HUES6 (cell line): Measurements from ENCODE around the gene NKAIN2.

ENCODE experiments used
- H3K27ac ChIP-seq: 2 replicates; pipeline ENCODE4 v1.7.0; 2013; ENCODE audit warnings: low read depth, mild to moderate bottlenecking, low read length, inconsistent platforms
- H3K27me3 ChIP-seq: 2 replicates; pipeline ENCODE4 v1.6.1; 2013; ENCODE audit warnings: low read length; ENCODE audit not compliant: control insufficient read depth, insufficient read depth
- H3K36me3 ChIP-seq: 2 replicates; pipeline ENCODE4 v1.6.1; 2013; ENCODE audit warnings: low read length; ENCODE audit not compliant: control insufficient read depth, insufficient read depth
- H3K4me1 ChIP-seq: 2 replicates; pipeline ENCODE4 v1.6.1; 2013; ENCODE audit warnings: low read length; ENCODE audit not compliant: control insufficient read depth, insufficient read depth
- H3K4me3 ChIP-seq: 2 replicates; pipeline ENCODE4 v1.5.1; 2013; ENCODE audit warnings: low read depth, low read length
- H3K9ac ChIP-seq: one replicate; pipeline ENCODE4 v1.6.1; 2013; ENCODE audit warnings: mild to moderate bottlenecking, low read length
- H3K9me3 ChIP-seq: 2 replicates; pipeline ENCODE4 v1.6.1; 2013; ENCODE audit warnings: low read depth, low read length; ENCODE audit not compliant: control insufficient read depth, insufficient read depth

NKAIN2 gene

DNA sequence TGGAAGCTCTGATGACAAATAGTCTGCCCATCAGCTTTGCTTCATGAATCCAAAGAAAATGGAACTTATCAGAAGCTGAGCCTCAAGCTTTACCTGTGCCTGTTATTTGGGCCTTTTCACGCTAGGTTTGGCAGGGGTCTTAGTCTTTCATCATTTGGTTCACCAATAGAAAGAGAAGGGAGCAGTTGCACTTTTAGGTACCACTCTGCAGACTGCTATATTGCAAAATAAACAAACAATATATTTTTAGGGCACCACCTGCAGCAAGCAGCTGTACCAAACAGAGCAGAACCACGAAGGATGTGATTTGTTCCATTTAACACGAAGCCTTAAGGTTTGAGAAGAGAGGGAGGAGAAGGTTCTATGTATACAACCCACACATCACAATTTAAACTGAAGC, 867.1 kb downstream of the NKAIN2 start:
- no peaks in the 10 kb centered on the region for H3K27me3 ChIP-seq
- H3K36me3 ChIP-seq = no peaks in the 10 kb centered on the region
- no peaks in the 10 kb centered on the region for H3K4me1 ChIP-seq
- no peak overlapping the region for H3K4me3 ChIP-seq
- H3K9ac ChIP-seq = no peak overlapping the region
- H3K27ac ChIP-seq = no peak overlapping the region
- peaks cover 6% of the 10 kb centered on the region for H3K9me3 ChIP-seq

DNA sequence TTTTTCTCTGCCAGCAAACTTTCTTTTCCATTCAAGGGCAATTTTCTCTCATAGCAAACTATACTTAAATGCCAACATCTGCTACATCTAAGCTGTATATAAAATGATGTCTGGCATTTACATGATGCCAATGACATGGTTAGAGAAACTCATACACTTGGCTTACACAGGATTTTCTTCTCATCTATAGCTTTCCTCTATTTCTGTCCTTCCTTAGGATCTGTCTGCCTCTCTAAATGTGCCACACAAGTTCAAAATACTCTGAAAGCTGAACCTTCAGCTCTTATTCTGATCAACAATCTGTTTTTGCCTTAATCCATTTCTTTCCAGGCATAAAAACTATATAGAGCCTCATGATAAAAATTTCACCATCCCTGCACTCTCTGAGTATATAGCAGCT, 867.7 kb downstream of the NKAIN2 start:
- H3K27me3 ChIP-seq = no peaks in the 10 kb centered on the region
- no peak overlapping the region for H3K27ac ChIP-seq
- no peak overlapping the region for H3K4me3 ChIP-seq

DNA sequence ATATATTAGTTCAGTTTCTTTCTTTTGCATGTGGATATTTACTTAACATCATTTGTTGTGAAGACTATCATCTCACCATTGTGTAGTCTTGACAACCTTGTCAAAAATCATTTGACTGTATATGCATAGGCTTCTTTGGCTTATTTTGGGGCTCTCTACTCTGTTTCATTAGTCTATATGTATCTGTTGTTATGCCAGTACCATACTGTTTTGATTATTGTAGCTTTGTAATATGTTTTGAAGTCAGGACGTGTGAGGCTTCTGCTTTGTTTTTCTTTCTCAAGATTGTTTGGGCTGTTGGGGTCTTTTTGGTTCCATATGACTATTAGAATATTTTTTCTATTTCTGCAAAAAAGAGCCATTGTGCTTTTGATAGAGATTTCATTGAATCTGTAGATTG, 870.4 kb downstream of the NKAIN2 start:
- Histone ChIP-seq H3K27me3 (no peaks in the 10 kb centered on the region), H3K9ac (no peak overlapping the region), H3K4me3 (no peak overlapping the region), H3K27ac (no peak overlapping the region), H3K36me3 (no peaks in the 10 kb centered on the region), H3K4me1 (no peaks in the 10 kb centered on the region), H3K9me3 (peaks cover 16% of the 10 kb centered on the region)

More for the DNA sequence above, 867.7 kb downstream of the NKAIN2 start:
- peaks cover 6% of the 10 kb centered on the region for H3K9me3 ChIP-seq
- H3K36me3 ChIP-seq = no peaks in the 10 kb centered on the region
- H3K4me1 ChIP-seq = no peaks in the 10 kb centered on the region
- no peak overlapping the region for H3K9ac ChIP-seq

DNA sequence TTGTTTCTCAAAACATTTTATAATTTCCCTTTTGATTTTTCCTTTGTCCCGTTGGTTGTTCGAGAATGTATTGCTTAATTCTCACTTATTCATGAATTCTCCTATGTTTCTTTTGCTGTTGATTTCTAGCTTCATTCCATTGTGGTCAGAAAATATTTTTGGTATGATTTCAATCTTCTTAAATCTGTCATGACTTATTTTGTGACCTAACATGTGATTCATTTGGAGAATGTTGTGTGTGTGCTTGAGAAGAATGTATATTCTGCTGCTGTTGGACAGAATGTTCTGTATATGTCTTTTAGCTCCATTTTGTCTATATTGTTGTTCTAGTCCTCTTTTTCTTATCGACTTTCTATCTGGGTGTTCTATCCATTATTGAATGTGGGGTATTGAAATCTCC, 872.4 kb downstream of the NKAIN2 start:
- no peaks in the 10 kb centered on the region for H3K27me3 ChIP-seq
- no peaks in the 10 kb centered on the region for H3K4me1 ChIP-seq
- no peaks in the 10 kb centered on the region for H3K36me3 ChIP-seq
- H3K9me3 ChIP-seq = peaks cover 18% of the 10 kb centered on the region
- H3K4me3 ChIP-seq = no peak overlapping the region
- no peak overlapping the region for H3K27ac ChIP-seq
- H3K9ac ChIP-seq = no peak overlapping the region

DNA sequence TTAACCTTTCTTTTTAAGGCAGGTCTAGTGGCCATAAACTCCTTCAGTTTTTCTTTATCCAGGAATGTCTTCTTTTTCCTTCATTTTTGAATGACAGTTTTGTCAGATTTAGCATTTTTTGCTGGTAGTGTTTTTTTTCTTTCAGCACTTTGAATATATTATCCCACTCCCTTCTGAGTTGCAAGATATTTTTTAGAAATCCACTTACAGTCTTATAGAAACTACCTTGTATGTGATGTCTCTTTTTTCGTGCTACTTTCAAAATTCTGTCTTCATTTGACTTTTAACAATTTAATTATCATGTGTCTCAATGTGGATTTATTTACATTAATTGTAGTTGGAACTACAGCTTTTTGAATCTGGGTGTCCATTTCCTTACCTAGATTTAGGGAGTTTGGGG, 874.2 kb downstream of the NKAIN2 start:
- Histone ChIP-seq H3K9ac (no peak overlapping the region), H3K27ac (no peak overlapping the region), H3K9me3 (peaks cover 18% of the 10 kb centered on the region), H3K4me3 (no peak overlapping the region), H3K4me1 (no peaks in the 10 kb centered on the region), H3K36me3 (no peaks in the 10 kb centered on the region), H3K27me3 (no peaks in the 10 kb centered on the region)

DNA sequence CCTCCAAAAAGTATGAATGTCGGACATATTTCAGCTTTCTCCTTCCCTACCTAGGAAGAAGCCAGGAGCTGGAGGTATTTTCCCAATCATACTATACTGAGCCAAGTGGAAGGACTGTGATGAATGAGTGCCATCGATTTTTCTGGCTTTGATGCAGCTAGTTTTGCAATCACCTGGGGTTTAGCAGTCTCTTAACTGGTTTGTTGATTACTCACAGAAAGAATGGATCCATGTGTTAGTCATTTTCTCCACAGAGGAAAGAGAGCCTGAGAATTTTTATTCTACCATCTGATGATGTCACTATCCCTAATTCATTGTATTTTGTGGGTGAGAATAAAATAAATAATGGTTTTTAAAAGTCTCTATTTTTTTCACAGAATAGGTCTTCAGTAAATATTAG, 875.7 kb downstream of the NKAIN2 start:
- H3K36me3 ChIP-seq = no peaks in the 10 kb centered on the region
- peaks cover 13% of the 10 kb centered on the region; the same call in 1 of the 2 replicates for H3K9me3 ChIP-seq
- H3K4me3 ChIP-seq = no peak overlapping the region
- no peak overlapping the region for H3K27ac ChIP-seq
- H3K4me1 ChIP-seq = no peaks in the 10 kb centered on the region; the same call in 1 of the 2 replicates
- no peaks in the 10 kb centered on the region for H3K27me3 ChIP-seq
- H3K9ac ChIP-seq = no peak overlapping the region

DNA sequence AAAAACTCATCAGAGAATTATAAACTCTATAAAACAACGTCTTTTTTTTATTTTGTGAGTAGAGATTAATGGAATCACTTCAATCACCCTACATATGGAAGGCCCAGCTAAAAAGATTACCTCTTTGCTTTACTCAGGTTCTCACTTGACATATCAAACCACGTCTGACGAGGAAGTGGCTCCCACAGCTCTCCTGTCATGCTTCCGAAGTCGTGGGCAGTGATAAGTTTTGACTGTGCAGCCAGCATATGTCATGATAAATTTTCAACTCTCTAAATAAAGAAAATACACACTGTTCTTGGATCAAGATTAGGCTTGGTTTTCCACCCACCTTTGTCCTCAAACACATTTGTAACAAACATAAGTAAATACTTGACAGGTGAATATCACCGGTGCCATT, 879.1 kb downstream of the NKAIN2 start:
- H3K36me3 ChIP-seq = no peaks in the 10 kb centered on the region

DNA sequence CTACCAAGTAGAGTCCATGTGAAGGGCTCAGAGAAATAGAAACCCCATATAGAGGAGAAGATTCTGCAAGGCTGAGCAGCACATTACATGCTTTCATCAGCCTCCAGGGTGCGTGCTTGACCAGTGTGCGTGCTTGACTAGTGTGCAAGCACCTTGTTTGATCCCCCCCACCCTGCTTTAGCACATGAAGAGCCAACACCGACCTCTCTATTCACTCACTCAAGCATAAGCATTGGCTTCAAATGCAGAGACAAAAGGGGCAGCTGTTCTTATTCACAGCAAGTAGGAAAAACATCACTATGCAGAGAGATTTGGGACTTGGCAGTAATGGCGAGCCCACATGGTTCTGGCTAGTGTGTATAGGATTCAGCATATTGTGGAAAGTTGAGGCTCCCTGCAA, 879.8 kb downstream of the NKAIN2 start:
- H3K4me3 ChIP-seq = no peak overlapping the region
- H3K27ac ChIP-seq = no peak overlapping the region
- no peaks in the 10 kb centered on the region for H3K36me3 ChIP-seq
- H3K9ac ChIP-seq = no peak overlapping the region
- H3K27me3 ChIP-seq = no peaks in the 10 kb centered on the region
- peaks cover 10% of the 10 kb centered on the region; the same call in 1 of the 2 replicates for H3K9me3 ChIP-seq
- H3K4me1 ChIP-seq = no peaks in the 10 kb centered on the region; the same call in 1 of the 2 replicates

More for the DNA sequence above, 879.1 kb downstream of the NKAIN2 start:
- Histone ChIP-seq H3K9ac (no peak overlapping the region), H3K27me3 (no peaks in the 10 kb centered on the region), H3K4me3 (no peak overlapping the region), H3K27ac (no peak overlapping the region), H3K4me1 (no peaks in the 10 kb centered on the region; the same call in 1 of the 2 replicates), H3K9me3 (peaks cover 15% of the 10 kb centered on the region; the same call in 1 of the 2 replicates)

DNA sequence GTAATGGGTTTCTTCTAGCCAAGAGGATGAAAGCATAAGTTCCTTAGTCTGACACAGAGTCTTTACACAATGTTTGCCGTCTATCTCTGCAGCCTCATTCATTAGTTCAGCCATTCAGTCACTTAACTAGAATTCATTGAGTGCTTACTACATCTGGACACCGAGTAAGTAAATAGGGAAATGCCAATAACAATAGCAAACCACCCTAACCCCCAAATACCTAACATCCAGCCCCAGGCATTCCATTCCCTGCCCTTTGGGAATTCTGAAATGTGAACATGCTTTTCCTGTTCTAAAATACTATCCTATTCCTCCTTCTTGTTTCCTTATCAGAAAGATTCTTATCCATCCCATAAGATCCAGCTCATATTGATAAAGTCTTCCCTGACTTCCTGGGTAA, 881.0 kb downstream of the NKAIN2 start:
- H3K9me3 ChIP-seq = peaks cover 6% of the 10 kb centered on the region; the same call in 1 of the 2 replicates
- H3K4me1 ChIP-seq = no peaks in the 10 kb centered on the region; the same call in 1 of the 2 replicates
- no peak overlapping the region for H3K9ac ChIP-seq
- H3K4me3 ChIP-seq = no peak overlapping the region
- no peaks in the 10 kb centered on the region for H3K27me3 ChIP-seq
- H3K27ac ChIP-seq = no peak overlapping the region
- H3K36me3 ChIP-seq = no peaks in the 10 kb centered on the region

DNA sequence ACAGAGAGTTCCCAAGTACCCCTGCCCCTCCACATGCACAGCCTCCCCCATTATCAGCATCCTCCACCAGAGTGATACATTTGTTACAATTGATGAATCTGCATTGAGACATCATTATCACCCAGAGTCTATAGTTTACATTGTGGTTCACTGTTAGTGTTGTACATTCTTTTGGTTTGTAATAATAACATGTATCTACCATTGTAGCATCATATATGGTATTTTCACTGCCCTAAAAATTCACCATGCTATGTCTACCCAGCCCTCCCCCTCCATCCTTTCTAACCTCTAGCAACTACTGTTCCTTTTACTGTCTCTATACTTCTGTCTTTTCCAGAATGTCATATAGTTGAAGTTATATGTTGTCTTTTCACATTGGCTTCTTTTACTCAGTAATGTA, 884.7 kb downstream of the NKAIN2 start:
- H3K4me3 ChIP-seq = no peak overlapping the region
- H3K4me1 ChIP-seq = no peaks in the 10 kb centered on the region; the same call in 1 of the 2 replicates
- no peak overlapping the region for H3K27ac ChIP-seq
- no peaks in the 10 kb centered on the region for H3K27me3 ChIP-seq
- H3K9me3 ChIP-seq = peaks cover 6% of the 10 kb centered on the region; the same call in 1 of the 2 replicates
- H3K36me3 ChIP-seq = no peaks in the 10 kb centered on the region
- H3K9ac ChIP-seq = no peak overlapping the region

DNA sequence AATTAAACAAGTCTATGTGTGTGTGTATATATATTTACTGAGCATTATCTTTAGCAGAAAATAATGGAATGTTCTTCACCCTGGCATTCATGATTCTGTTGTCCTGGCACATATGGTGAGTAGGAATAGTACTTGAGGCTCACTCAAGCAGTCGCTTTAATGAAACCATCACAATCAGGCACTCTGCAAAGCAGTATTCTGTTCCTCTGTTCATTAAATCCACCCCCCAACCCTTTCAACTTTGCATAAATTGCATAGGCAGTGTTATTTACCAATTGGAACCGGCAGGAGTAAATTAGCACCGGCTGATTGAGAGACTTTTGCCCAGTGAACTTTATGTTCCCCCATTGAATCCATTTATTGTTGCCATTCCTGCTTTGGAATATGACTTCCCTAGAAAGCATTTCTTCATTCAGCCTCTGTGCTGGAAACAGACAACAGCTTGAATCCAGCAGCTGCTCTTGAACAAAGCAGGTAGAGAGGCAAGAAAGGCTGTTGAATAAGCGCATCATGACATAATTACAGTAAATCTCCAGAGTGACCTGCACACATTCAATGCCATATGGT, 890.6 kb downstream of the NKAIN2 start:
- no peaks in the 10 kb centered on the region for H3K36me3 ChIP-seq
- no peak overlapping the region for H3K9ac ChIP-seq
- no peaks in the 10 kb centered on the region for H3K9me3 ChIP-seq
- no peak overlapping the region for H3K4me3 ChIP-seq
- H3K4me1 ChIP-seq = no peaks in the 10 kb centered on the region; the same call in 1 of the 2 replicates
- H3K27me3 ChIP-seq = no peaks in the 10 kb centered on the region
- no peak overlapping the region for H3K27ac ChIP-seq
